Esophagus squamous epithelium (tissue), 5 donors: ENCODE data around the gene SLC6A3. TPM values are rescaled to one million over a fixed set of nuclear protein-coding genes. Genes with fewer than 3 reads are reported as not detected.

Experiments used
- DNase-seq: peaks from one replicate; lab custom pipeline; 2025; lab: John Stamatoyannopoulos, UW
- H3K27ac ChIP-seq, 4 donors: fragments of 200-600 bp; sonication (generic); one replicate each; pipeline ENCODE4 v1.5.1; 2016 to 2019; ENCODE audit warnings: mild to moderate bottlenecking in 1 of 4
- H3K27me3 ChIP-seq, 4 donors: fragments of 200-600 bp; sonication (generic); 1 replicate in 3 of 4; 2 replicates in 1 of 4; pipeline versions ENCODE4 v1.5.1 to v1.6.0; 2017 to 2021; ENCODE audit warnings: antibody characterized with exemption in 1 of 4
- H3K36me3 ChIP-seq, 3 donors: fragments of 200-600 bp; sonication (generic); one replicate each; pipeline ENCODE4 v1.5.1; 2016 to 2019
- H3K4me1 ChIP-seq, 3 donors: fragments of 200-600 bp; sonication (generic); one replicate each; pipeline ENCODE4 v1.5.1; 2017 to 2019
- H3K4me3 ChIP-seq, 4 donors: fragments of 200-600 bp; sonication (generic); 1 replicate in 3 of 4; 2 replicates in 1 of 4; pipeline ENCODE4 v1.5.1; 2016 to 2019; ENCODE audit warnings: mild to moderate bottlenecking in 2 of 4, moderate library complexity in 1 of 4
- H3K9me3 ChIP-seq, 3 donors: fragments of 200-600 bp; sonication (generic); one replicate each; pipeline ENCODE4 v1.5.1; 2016 to 2019
- CTCF ChIP-seq, 6 experiments: fragments of 450-650 bp in 4 of 6; fragments of 200-600 bp in 2 of 6; sonication (generic) in 2 of 6; IDR thresholded peaks; one replicate each; pipeline ENCODE4 v1.5.1; 2016 to 2019; ENCODE audit warnings: antibody characterized with exemption in 6 of 6, mild to moderate bottlenecking in 4 of 6, moderate library complexity in 4 of 6
- POLR2A ChIP-seq, 4 donors: fragments of 450-650 bp; IDR thresholded peaks; one replicate each; pipeline ENCODE4 v1.6.1; 2017; ENCODE audit warnings: antibody characterized with exemption in 4 of 4, mild to moderate bottlenecking in 4 of 4, moderate library complexity in 3 of 4
- WGBS, 2 donors: methylation state at CpG; one replicate each; pipeline ENCODE4 v1.1.5; 2018; 5-methylcytosine and 5-hydroxymethylcytosine counted together
- intact Hi-C: fragments of 100-400 bp; cut with DNase I; formaldehyde crosslinking; loops from one replicate; pipeline ENCODE4 v1.15.0; 2022
- total RNA-seq, 4 donors: library from RNA; depleted of rRNA; stranded (reverse); fragments of >200 nt; gene quantifications; one replicate each; pipeline ENCODE4 v1.1.0, GENCODE V29; 2016
- donor health status: DM: yes; HTN: yes; CAD: no.

SLC6A3 gene
- total RNA-seq, 4 donors from 2014 or later, result 0.19 TPM; not detected in 3

- DNase-seq, result no peak
- no peak overlapping the region for H3K27ac ChIP-seq
- H3K27me3 ChIP-seq, result peaks cover 0 to 78% (median 0%) of the 10 kb centered on the region in 4 donors
- intact Hi-C loops, result no loop called here
- H3K9me3 ChIP-seq, result no peaks in the 10 kb centered on the region
- no peaks in the 10 kb centered on the region for H3K36me3 ChIP-seq
- no peak for TF ChIP-seq CTCF (IDR thresholded peaks at IDR 0.05)
- TF ChIP-seq POLR2A (IDR thresholded peaks at IDR 0.05), result no peak
- no peaks in the 10 kb centered on the region for H3K4me1 ChIP-seq
- WGBS, 2 donors, result 82 to 86% methylated on average over 4 to 18 of the region's 25 CpGs
- H3K4me3 ChIP-seq, result no peak overlapping the region
These were observed 87.1 kb downstream of the SLC6A3 start for GRCh38 chr5:1357946-1358725.

- DNase-seq, result no peak
- H3K4me1 ChIP-seq, result no peaks in the 10 kb centered on the region
- intact Hi-C loops, result no loop called here
- no peak for TF ChIP-seq CTCF (IDR thresholded peaks at IDR 0.05)
- 63 to 77% methylated on average over 22 to 25 of the region's 28 CpGs for WGBS, 2 donors
- H3K27me3 ChIP-seq, result peaks cover 0 to 68% (median 0%) of the 10 kb centered on the region in 4 donors
- no peak overlapping the region for H3K4me3 ChIP-seq
- H3K9me3 ChIP-seq, result no peaks in the 10 kb centered on the region
- no peak overlapping the region for H3K27ac ChIP-seq
- H3K36me3 ChIP-seq, result no peaks in the 10 kb centered on the region
These were observed 88.1 kb downstream of the SLC6A3 start for GRCh38 chr5:1356873-1357787.

GRCh38 chr5:1354576-1354975, 90.7 kb downstream of the SLC6A3 start:
- no peaks in the 10 kb centered on the region for H3K9me3 ChIP-seq
- WGBS, 2 donors, result 33 to 38% methylated on average over 4 of the region's 4 CpGs
- intact Hi-C loops, result no loop called here
- no peak overlapping the region for H3K27ac ChIP-seq
- no peak overlapping the region for H3K4me3 ChIP-seq
- no peaks in the 10 kb centered on the region for H3K4me1 ChIP-seq
- TF ChIP-seq CTCF (IDR thresholded peaks at IDR 0.05), result no peak
- TF ChIP-seq POLR2A (IDR thresholded peaks at IDR 0.05), result no peak
- peaks cover 0 to 45% (median 0%) of the 10 kb centered on the region in 4 donors for H3K27me3 ChIP-seq
- DNase-seq, result no peak
- H3K36me3 ChIP-seq, result no peaks in the 10 kb centered on the region

- 76 to 79% methylated on average over 2 to 7 of the region's 10 CpGs for WGBS, 2 donors
- Histone ChIP-seq H3K4me3 (no peak overlapping the region), H3K27ac (no peak overlapping the region), H3K4me1 (no peaks in the 10 kb centered on the region), H3K9me3 (no peaks in the 10 kb centered on the region), H3K36me3 (no peaks in the 10 kb centered on the region), H3K27me3 (peaks cover 0 to 24% (median 0%) of the 10 kb centered on the region in 4 donors)
- no peak for TF ChIP-seq POLR2A (IDR thresholded peaks at IDR 0.05)
- TF ChIP-seq CTCF (IDR thresholded peaks at IDR 0.05), result no peak
- intact Hi-C loops, result no loop called here
- DNase-seq, result no peak
These were observed 92.7 kb downstream of the SLC6A3 start for GRCh38 chr5:1352231-1353219.
